ENCODE results near the gene TRAM2. TPM values are rescaled to one million over a fixed set of nuclear protein-coding genes. Genes with fewer than 3 reads are reported as not detected.

Gene TRAM2
- total RNA-seq, 1 experiment from 2014 or later = 13.4 TPM

GRCh38 chr6:52616059-52616690 is 39.3 kb upstream of the TRAM2 start (continued):
- TF ChIP-seq TEAD1 (CRISPR knock-in tag; IDR thresholded peaks at IDR 0.05) (no peak), GRHL2 (CRISPR knock-in tag; IDR thresholded peaks at IDR 0.05; ENCODE audit: insufficient replicate concordance, severe bottlenecking) (no peak), ZNF138 (CRISPR knock-in tag; conservative IDR thresholded peaks at IDR 0.05) (no peak), FOXP4 (CRISPR knock-in tag; IDR thresholded peaks at IDR 0.05) (no peak), JAZF1 (CRISPR knock-in tag; IDR thresholded peaks at IDR 0.05) (no peak), FOXJ3 (CRISPR knock-in tag; IDR thresholded peaks at IDR 0.05; ENCODE audit: borderline replicate concordance) (no peak), ZNF317 (CRISPR knock-in tag; IDR thresholded peaks at IDR 0.05; ENCODE audit: borderline replicate concordance, low read depth) (no peak)

- no peaks in the 10 kb centered on the region for H3K36me3 Mint-ChIP-seq
- H3K27ac Mint-ChIP-seq = no peak overlapping the region
- H3K9me3 Mint-ChIP-seq = peaks cover 13% of the 10 kb centered on the region; the same call in 1 of the 2 replicates
- DNase-seq (ENCODE audit: low spot score) = no peak
- ChIA-PET POLR2A (no interaction called here), CTCF (interaction anchor here (0.5 to 1.0 kb wide), 2 partner anchors 15 to 205 kb away, joined by 4 to 6 read pairs; no protein-coding TSS in a partner anchor)
- no peak overlapping the region for H3K4me3 Mint-ChIP-seq
- no peaks in the 10 kb centered on the region for H3K27me3 Mint-ChIP-seq (ENCODE audit: low read depth)
- H3K4me1 Mint-ChIP-seq = peaks cover 11% of the 10 kb centered on the region
- no peak for ATAC-seq
- no peak for TF ChIP-seq TEAD4 (CRISPR knock-in tag; IDR thresholded peaks at IDR 0.05)
- TF ChIP-seq GTF2I (CRISPR knock-in tag; conservative IDR thresholded peaks at IDR 0.05) = no peak
- TF ChIP-seq ZNF532 (CRISPR knock-in tag; IDR thresholded peaks at IDR 0.05; ENCODE audit: borderline replicate concordance) = no peak
- no peak for TF ChIP-seq ATF2 (CRISPR knock-in tag; IDR thresholded peaks at IDR 0.05; ENCODE audit: borderline replicate concordance, low read depth)
- no peak for TF ChIP-seq CDX4 (CRISPR knock-in tag; IDR thresholded peaks at IDR 0.05; ENCODE audit: borderline replicate concordance)
- no peak for TF ChIP-seq CBFB (CRISPR knock-in tag; IDR thresholded peaks at IDR 0.05; ENCODE audit: low read depth)
- TF ChIP-seq SP1 (CRISPR knock-in tag; conservative IDR thresholded peaks at IDR 0.05) = no peak
- no peak for TF ChIP-seq AR (CRISPR knock-in tag; IDR thresholded peaks at IDR 0.05)
- no peak for TF ChIP-seq CTCF (IDR thresholded peaks at IDR 0.05)
- TF ChIP-seq USF2 (CRISPR knock-in tag; IDR thresholded peaks at IDR 0.05) = no peak
- TF ChIP-seq MAX (CRISPR knock-in tag; IDR thresholded peaks at IDR 0.05) = no peak
- TF ChIP-seq CREM (CRISPR knock-in tag; IDR thresholded peaks at IDR 0.05) = no peak
- TF ChIP-seq ZNF219 (CRISPR knock-in tag; IDR thresholded peaks at IDR 0.05; ENCODE audit: borderline replicate concordance) = no peak
Measured at GRCh38 chr6:52612336-52613054, 35.6 kb upstream of the TRAM2 start.
